ENCODE data around the gene RNU6-9.
A peak's percentile ranks its signal among the peaks of the same experiment; 100 is the strongest.

Gene RNU6-9

DNA sequence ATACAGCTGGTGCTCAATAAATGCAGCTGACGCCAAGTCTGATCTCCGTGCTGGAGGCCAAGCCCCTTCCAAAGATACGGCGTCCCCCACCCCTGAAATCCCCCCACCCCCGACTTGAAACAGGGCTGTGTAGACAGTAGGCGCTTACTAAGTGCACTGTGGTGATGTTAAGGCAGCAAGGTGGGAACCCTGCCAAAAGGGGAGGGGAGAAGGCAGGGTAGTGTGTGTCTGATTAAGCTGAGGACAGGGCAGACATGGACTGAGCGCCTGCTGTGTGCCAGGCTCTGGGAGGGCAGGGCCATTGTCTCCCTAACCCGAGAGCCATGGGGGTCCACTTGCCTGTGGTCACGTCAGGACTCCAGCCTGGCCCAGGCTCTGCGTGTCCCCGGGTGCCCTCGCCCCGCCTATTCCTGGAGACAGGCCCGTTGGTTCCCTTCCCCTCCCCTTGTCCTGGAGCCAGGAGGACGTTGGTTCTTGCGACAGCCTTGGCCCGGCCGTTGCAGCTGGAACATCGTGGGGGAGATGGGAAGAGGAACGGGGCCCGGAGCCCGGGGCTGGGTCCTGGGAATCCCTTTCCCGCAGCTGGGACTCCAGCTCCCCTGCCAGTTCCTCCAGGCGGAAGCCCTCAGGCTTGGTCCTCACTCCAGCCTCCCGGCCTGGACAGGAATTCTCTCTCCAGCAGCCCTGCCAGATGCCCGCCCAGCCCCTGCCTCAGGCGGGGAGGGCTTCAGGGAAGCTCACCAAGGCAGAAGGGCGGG is 42.9 kb upstream of the RNU6-9 start (continued):
- TF ChIP-seq, protein P1, sequence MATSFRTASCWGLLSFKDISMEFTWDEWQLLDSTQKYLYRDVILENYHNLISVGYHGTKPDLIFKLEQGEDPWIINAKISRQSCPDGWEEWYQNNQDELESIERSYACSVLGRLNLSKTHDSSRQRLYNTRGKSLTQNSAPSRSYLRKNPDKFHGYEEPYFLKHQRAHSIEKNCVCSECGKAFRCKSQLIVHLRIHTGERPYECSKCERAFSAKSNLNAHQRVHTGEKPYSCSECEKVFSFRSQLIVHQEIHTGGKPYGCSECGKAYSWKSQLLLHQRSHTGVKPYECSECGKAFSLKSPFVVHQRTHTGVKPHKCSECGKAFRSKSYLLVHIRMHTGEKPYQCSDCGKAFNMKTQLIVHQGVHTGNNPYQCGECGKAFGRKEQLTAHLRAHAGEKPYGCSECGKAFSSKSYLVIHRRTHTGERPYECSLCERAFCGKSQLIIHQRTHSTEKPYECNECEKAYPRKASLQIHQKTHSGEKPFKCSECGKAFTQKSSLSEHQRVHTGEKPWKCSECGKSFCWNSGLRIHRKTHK (tag by site-specific recombination; IDR thresholded peaks at IDR 0.05): no peak
- TF ChIP-seq, protein P2, sequence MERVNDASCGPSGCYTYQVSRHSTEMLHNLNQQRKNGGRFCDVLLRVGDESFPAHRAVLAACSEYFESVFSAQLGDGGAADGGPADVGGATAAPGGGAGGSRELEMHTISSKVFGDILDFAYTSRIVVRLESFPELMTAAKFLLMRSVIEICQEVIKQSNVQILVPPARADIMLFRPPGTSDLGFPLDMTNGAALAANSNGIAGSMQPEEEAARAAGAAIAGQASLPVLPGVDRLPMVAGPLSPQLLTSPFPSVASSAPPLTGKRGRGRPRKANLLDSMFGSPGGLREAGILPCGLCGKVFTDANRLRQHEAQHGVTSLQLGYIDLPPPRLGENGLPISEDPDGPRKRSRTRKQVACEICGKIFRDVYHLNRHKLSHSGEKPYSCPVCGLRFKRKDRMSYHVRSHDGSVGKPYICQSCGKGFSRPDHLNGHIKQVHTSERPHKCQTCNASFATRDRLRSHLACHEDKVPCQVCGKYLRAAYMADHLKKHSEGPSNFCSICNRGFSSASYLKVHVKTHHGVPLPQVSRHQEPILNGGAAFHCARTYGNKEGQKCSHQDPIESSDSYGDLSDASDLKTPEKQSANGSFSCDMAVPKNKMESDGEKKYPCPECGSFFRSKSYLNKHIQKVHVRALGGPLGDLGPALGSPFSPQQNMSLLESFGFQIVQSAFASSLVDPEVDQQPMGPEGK (tag by site-specific recombination; IDR thresholded peaks at IDR 0.05): no peak
- TF ChIP-seq ZNF354C (tag by site-specific recombination; IDR thresholded peaks at IDR 0.05; ENCODE audit: borderline replicate concordance, low read depth) (no peak), ZNF416 (tag by site-specific recombination; IDR thresholded peaks at IDR 0.05) (no peak), KLF8 (tag by site-specific recombination; IDR thresholded peaks at IDR 0.05) (no peak), SALL2 (tag by site-specific recombination; IDR thresholded peaks at IDR 0.05; ENCODE audit: borderline replicate concordance) (no peak), ZNF560 (tag by site-specific recombination; IDR thresholded peaks at IDR 0.05; ENCODE audit: borderline replicate concordance) (no peak), ZIC2 (tag by site-specific recombination; IDR thresholded peaks at IDR 0.05) (peak; percentile 88), ZNF211 (tag by site-specific recombination; IDR thresholded peaks at IDR 0.05; ENCODE audit: low read depth) (no peak), WT1 (tag by site-specific recombination; IDR thresholded peaks at IDR 0.05) (no peak), ZFP3 (tag by site-specific recombination; IDR thresholded peaks at IDR 0.05; ENCODE audit: low read depth) (no peak), GLIS2 (tag by site-specific recombination; IDR thresholded peaks at IDR 0.05) (peak; percentile 52), GFI1B (tag by site-specific recombination; IDR thresholded peaks at IDR 0.05) (no peak), ZNF521 (tag by site-specific recombination; IDR thresholded peaks at IDR 0.05) (no peak), ZFP37 (tag by site-specific recombination; IDR thresholded peaks at IDR 0.05) (no peak), ZFP69B (tag by site-specific recombination; IDR thresholded peaks at IDR 0.05) (no peak), KLF1 (tag by site-specific recombination; IDR thresholded peaks at IDR 0.05) (no peak; the same call in 1 of the 2 replicates), ZNF19 (tag by site-specific recombination; IDR thresholded peaks at IDR 0.05; ENCODE audit: low read depth) (no peak), GLIS1 (tag by site-specific recombination; IDR thresholded peaks at IDR 0.05) (peak; percentile 95)
- TF ChIP-seq, protein P3, sequence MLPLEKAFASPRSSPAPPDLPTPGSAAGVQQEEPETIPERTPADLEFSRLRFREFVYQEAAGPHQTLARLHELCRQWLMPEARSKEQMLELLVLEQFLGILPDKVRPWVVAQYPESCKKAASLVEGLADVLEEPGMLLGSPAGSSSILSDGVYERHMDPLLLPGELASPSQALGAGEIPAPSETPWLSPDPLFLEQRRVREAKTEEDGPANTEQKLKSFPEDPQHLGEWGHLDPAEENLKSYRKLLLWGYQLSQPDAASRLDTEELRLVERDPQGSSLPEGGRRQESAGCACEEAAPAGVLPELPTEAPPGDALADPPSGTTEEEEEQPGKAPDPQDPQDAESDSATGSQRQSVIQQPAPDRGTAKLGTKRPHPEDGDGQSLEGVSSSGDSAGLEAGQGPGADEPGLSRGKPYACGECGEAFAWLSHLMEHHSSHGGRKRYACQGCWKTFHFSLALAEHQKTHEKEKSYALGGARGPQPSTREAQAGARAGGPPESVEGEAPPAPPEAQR (tag by site-specific recombination; IDR thresholded peaks at IDR 0.05): no peak
- TF ChIP-seq, protein P4, sequence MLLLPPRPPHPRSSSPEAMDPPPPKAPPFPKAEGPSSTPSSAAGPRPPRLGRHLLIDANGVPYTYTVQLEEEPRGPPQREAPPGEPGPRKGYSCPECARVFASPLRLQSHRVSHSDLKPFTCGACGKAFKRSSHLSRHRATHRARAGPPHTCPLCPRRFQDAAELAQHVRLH (tag by site-specific recombination; IDR thresholded peaks at IDR 0.05): no peak
- TF ChIP-seq, protein P5, sequence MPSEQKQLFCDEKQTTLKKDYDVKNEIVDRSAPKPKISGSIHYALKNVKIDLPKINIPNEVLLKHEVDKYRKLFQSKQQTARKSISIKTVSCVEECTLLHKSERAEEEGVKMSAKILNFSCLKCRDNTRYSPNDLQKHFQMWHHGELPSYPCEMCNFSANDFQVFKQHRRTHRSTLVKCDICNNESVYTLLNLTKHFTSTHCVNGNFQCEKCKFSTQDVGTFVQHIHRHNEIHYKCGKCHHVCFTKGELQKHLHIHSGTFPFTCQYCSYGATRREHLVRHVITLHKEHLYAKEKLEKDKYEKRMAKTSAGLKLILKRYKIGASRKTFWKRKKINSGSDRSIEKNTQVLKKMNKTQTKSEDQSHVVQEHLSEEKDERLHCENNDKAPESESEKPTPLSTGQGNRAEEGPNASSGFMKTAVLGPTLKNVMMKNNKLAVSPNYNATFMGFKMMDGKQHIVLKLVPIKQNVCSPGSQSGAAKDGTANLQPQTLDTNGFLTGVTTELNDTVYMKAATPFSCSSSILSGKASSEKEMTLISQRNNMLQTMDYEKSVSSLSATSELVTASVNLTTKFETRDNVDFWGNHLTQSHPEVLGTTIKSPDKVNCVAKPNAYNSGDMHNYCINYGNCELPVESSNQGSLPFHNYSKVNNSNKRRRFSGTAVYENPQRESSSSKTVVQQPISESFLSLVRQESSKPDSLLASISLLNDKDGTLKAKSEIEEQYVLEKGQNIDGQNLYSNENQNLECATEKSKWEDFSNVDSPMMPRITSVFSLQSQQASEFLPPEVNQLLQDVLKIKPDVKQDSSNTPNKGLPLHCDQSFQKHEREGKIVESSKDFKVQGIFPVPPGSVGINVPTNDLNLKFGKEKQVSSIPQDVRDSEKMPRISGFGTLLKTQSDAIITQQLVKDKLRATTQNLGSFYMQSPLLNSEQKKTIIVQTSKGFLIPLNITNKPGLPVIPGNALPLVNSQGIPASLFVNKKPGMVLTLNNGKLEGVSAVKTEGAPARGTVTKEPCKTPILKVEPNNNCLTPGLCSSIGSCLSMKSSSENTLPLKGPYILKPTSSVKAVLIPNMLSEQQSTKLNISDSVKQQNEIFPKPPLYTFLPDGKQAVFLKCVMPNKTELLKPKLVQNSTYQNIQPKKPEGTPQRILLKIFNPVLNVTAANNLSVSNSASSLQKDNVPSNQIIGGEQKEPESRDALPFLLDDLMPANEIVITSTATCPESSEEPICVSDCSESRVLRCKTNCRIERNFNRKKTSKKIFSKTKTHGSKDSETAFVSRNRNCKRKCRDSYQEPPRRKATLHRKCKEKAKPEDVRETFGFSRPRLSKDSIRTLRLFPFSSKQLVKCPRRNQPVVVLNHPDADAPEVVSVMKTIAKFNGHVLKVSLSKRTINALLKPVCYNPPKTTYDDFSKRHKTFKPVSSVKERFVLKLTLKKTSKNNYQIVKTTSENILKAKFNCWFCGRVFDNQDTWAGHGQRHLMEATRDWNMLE (tag by site-specific recombination; conservative IDR thresholded peaks at IDR 0.05; ENCODE audit: low read depth): no peak
- TF ChIP-seq, protein P6, sequence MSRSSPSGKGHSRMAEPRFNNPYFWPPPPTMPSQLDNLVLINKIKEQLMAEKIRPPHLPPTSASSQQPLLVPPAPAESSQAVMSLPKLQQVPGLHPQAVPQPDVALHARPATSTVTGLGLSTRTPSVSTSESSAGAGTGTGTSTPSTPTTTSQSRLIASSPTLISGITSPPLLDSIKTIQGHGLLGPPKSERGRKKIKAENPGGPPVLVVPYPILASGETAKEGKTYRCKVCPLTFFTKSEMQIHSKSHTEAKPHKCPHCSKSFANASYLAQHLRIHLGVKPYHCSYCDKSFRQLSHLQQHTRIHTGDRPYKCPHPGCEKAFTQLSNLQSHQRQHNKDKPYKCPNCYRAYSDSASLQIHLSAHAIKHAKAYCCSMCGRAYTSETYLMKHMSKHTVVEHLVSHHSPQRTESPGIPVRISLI (tag by site-specific recombination; IDR thresholded peaks at IDR 0.05): no peak
- TF ChIP-seq, protein P7, sequence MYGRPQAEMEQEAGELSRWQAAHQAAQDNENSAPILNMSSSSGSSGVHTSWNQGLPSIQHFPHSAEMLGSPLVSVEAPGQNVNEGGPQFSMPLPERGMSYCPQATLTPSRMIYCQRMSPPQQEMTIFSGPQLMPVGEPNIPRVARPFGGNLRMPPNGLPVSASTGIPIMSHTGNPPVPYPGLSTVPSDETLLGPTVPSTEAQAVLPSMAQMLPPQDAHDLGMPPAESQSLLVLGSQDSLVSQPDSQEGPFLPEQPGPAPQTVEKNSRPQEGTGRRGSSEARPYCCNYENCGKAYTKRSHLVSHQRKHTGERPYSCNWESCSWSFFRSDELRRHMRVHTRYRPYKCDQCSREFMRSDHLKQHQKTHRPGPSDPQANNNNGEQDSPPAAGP (tag by site-specific recombination; IDR thresholded peaks at IDR 0.05): 0 out of 2 replicates have a peak, but pooled peaks have one; percentile 17
- TF ChIP-seq, protein P8, sequence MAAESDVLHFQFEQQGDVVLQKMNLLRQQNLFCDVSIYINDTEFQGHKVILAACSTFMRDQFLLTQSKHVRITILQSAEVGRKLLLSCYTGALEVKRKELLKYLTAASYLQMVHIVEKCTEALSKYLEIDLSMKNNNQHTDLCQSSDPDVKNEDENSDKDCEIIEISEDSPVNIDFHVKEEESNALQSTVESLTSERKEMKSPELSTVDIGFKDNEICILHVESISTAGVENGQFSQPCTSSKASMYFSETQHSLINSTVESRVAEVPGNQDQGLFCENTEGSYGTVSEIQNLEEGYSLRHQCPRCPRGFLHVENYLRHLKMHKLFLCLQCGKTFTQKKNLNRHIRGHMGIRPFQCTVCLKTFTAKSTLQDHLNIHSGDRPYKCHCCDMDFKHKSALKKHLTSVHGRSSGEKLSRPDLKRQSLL (tag by site-specific recombination; IDR thresholded peaks at IDR 0.05): peak; percentile 77; the same call in 1 of the 2 replicates
